Ovary (tissue), 9 donors: ENCODE measurements around the gene FRYL. TPM values are rescaled to one million over a fixed set of nuclear protein-coding genes. Genes with fewer than 3 reads are reported as not detected.

ENCODE experiments used
- DNase-seq, 5 donors: peaks; one replicate each; pipeline ENCODE4 v3.0.0-alpha.2; 2019 to 2020
- H3K27ac ChIP-seq, 2 donors: fragments of 200-600 bp; one replicate each; pipeline versions ENCODE4 v1.5.1 to v1.8.0; 2019 to 2022
- H3K27me3 ChIP-seq: fragments of 200-600 bp; one replicate; pipeline ENCODE4 v1.8.0; 2022
- H3K36me3 ChIP-seq: fragments of 200-600 bp; sonication (generic); one replicate; pipeline ENCODE4 v1.5.1; 2019
- H3K4me1 ChIP-seq: one replicate; pipeline ENCODE4 v1.8.1; 2013; ENCODE audit warnings: mild to moderate bottlenecking, moderate library complexity; ENCODE audit not compliant: insufficient read depth
- H3K4me3 ChIP-seq: fragments of 200-600 bp; sonication (generic); one replicate; pipeline ENCODE4 v1.5.1; 2017
- H3K9me3 ChIP-seq, 2 donors: fragments of 200-600 bp in 1 of 2; sonication (generic) in 1 of 2; one replicate each; pipeline versions ENCODE4 v1.5.1 to v1.8.1; 2013 to 2019; ENCODE audit warnings: mild to moderate bottlenecking in 1 of 2, moderate library complexity in 1 of 2
- EP300 ChIP-seq: sonication (generic); formaldehyde crosslinking; IDR thresholded peaks from one replicate; pipeline ENCODE4 v1.6.1; 2017; ENCODE audit warnings: antibody characterized with exemption
- POLR2A ChIP-seq: fragments of 450-650 bp; IDR thresholded peaks from one replicate; pipeline ENCODE4 v1.6.1; 2017; ENCODE audit warnings: antibody characterized with exemption, mild to moderate bottlenecking, moderate library complexity
- WGBS, 3 donors: extraction: QIAGEN DNeasy Blood & Tissue Kit in 1 of 3; methylation state at CpG; one replicate each; pipeline versions ENCODE4 v1.1.5 to v1.1.7; 2013 to 2017; 5-methylcytosine and 5-hydroxymethylcytosine counted together
- intact Hi-C, 4 donors: fragments of 100-400 bp; cut with DNase I; formaldehyde crosslinking; loops; one replicate each; pipeline versions ENCODE4 v1.11.0 to v1.15.1; 2022 to 2023
- polyA plus RNA-seq, 2 donors: library from polyadenylated mRNA; stranded (reverse); fragments of 200-250 nt in 1 of 2; fragments of 350-450 nt in 1 of 2; fragmentation: Illumina TruSeq in 1 of 2; extraction: RNeasy Lipid Tissue Mini Kit (QIAGEN cat#74804) in 1 of 2; gene quantifications; one replicate each; pipeline ENCODE4 v1.2.3, GENCODE V29; 2013 to 2014
- total RNA-seq, 7 donors: library from RNA; depleted of rRNA in 2 of 7; stranded (reverse); fragments of >200 nt in 2 of 7; fragmentation: NEBNext Ultra II Directional in 3 of 7; extraction: Animal tissue kit (Norgen Biotek cat#: 25700) in 3 of 7; gene quantifications; one replicate each; pipeline versions ENCODE4 v1.1.0 to v1.2.4, GENCODE V29; 2016 to 2023
- TF ChIP-seq, protein P1 (sequence below), 3 donors: fragments of 450-650 bp in 2 of 3; fragments of 200-600 bp in 1 of 3; IDR thresholded peaks; one replicate each; pipeline versions ENCODE4 v1.5.1 to v1.8.0; 2016 to 2022; ENCODE audit warnings: antibody characterized with exemption in 3 of 3, mild to moderate bottlenecking in 1 of 3
- donor health status: DM: no; HTN: no; CAD: no; lungs with moderate emphysema.
- donor health status: DM: no; HTN: no; CAD: no.
- donor health status: Bipolar disorder and iron deficiency.
- donor health status: DM: yes; HTN: yes; CAD: no.
- donor health status: DM: no; HTN: no; CAD: no.
- donor health status: DM: yes; HTN: yes; CAD: no.

FRYL gene
- total and polyA plus RNA-seq, 9 donors = 10.7 to 46.0 (median 35.2) TPM

DNA sequence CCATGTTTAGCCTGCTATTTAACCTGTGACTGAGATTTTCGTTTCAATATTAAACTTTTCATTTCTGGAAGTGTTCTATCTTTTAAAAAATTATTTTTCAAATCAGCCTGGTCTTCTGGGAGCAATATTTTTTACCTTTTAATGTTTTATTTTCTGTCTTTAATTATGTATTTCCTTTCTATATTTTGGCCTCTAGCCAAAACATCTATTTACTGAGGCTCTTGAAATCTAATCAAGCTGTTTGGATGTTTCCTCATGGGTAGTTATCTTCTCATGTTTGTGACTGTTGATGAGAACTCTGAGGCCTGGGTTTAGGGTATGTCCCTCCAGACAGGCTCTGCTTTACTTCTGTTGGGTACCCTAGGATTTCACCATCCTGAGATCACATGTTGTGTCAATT lies 307.3 kb downstream of the FRYL start:
- TF ChIP-seq EP300 = no peak
- TF ChIP-seq POLR2A = no peak
- TF ChIP-seq, protein P1, sequence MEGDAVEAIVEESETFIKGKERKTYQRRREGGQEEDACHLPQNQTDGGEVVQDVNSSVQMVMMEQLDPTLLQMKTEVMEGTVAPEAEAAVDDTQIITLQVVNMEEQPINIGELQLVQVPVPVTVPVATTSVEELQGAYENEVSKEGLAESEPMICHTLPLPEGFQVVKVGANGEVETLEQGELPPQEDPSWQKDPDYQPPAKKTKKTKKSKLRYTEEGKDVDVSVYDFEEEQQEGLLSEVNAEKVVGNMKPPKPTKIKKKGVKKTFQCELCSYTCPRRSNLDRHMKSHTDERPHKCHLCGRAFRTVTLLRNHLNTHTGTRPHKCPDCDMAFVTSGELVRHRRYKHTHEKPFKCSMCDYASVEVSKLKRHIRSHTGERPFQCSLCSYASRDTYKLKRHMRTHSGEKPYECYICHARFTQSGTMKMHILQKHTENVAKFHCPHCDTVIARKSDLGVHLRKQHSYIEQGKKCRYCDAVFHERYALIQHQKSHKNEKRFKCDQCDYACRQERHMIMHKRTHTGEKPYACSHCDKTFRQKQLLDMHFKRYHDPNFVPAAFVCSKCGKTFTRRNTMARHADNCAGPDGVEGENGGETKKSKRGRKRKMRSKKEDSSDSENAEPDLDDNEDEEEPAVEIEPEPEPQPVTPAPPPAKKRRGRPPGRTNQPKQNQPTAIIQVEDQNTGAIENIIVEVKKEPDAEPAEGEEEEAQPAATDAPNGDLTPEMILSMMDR (IDR thresholded peaks at IDR 0.05) = no peak
- intact Hi-C loops = no loop called here
- no peak overlapping the region for H3K27ac ChIP-seq
- 79 to 81% (median 79%) methylated on average over 1 of the region's 1 CpG for WGBS, 3 donors
- no peaks in the 10 kb centered on the region for H3K27me3 ChIP-seq
- no peaks in the 10 kb centered on the region for H3K36me3 ChIP-seq
- no peak for DNase-seq
- no peak overlapping the region for H3K4me3 ChIP-seq
- no peaks in the 10 kb centered on the region for H3K4me1 ChIP-seq
- H3K9me3 ChIP-seq = no peaks in the 10 kb centered on the region

DNA sequence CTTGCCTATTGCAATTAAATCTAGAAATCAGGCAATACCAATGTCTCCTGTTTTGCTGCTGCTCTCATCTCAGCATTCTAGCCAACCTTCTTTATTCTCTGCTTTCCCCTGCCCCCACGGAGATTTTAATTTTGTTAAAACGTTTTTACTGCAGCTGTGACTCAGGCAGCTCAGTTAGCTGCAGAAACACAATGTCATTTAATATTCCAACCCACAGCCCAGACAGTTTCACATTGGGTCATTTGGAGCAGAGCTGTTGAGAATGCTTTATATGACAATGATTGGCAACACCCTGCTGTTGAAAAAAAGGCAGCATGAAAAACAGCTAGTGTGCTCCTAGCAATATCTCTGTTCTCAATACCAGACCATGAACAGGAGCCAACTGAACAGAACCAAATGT lies 309.5 kb downstream of the FRYL start:
- Histone ChIP-seq H3K4me3 (no peak overlapping the region), H3K4me1 (no peaks in the 10 kb centered on the region), H3K27ac (no peak overlapping the region), H3K36me3 (no peaks in the 10 kb centered on the region), H3K27me3 (no peaks in the 10 kb centered on the region), H3K9me3 (no peaks in the 10 kb centered on the region)
- WGBS, 3 donors = 24 to 29% (median 24%) methylated on average over 2 of the region's 2 CpGs
- TF ChIP-seq, protein P1 (IDR thresholded peaks at IDR 0.05) = no peak
- no peak for TF ChIP-seq POLR2A
- TF ChIP-seq EP300 = no peak
- intact Hi-C loops = no loop called here
- DNase-seq = no peak

GRCh38 chr4:48470137-48470536 lies 309.9 kb downstream of the FRYL start:
- WGBS, 3 donors = 60 to 68% (median 67%) methylated on average over 1 of the region's 1 CpG
- H3K9me3 ChIP-seq = no peaks in the 10 kb centered on the region
- intact Hi-C loops = no loop called here
- TF ChIP-seq EP300 = no peak
- no peak for TF ChIP-seq POLR2A
- TF ChIP-seq, protein P1 (IDR thresholded peaks at IDR 0.05) = no peak
- no peaks in the 10 kb centered on the region for H3K4me1 ChIP-seq
- H3K36me3 ChIP-seq = no peaks in the 10 kb centered on the region
- H3K27me3 ChIP-seq = no peaks in the 10 kb centered on the region
- no peak overlapping the region for H3K27ac ChIP-seq
- H3K4me3 ChIP-seq = no peak overlapping the region
- DNase-seq = no peak

GRCh38 chr4:48467891-48468290 lies 312.2 kb downstream of the FRYL start:
- Histone ChIP-seq H3K36me3 (no peaks in the 10 kb centered on the region), H3K27ac (no peak overlapping the region), H3K9me3 (no peaks in the 10 kb centered on the region), H3K4me3 (no peak overlapping the region), H3K27me3 (no peaks in the 10 kb centered on the region), H3K4me1 (no peaks in the 10 kb centered on the region)
- intact Hi-C loops = no loop called here
- 49 to 55% (median 50%) methylated on average over 4 to 5 of the region's 5 CpGs for WGBS, 3 donors
- TF ChIP-seq POLR2A (no peak), EP300 (no peak)
- TF ChIP-seq, protein P1 (IDR thresholded peaks at IDR 0.05) = no peak
- no peak for DNase-seq

- Histone ChIP-seq H3K9me3 (no peaks in the 10 kb centered on the region), H3K27me3 (no peaks in the 10 kb centered on the region), H3K4me1 (no peaks in the 10 kb centered on the region), H3K4me3 (no peak overlapping the region), H3K36me3 (no peaks in the 10 kb centered on the region), H3K27ac (no peak overlapping the region)
- TF ChIP-seq POLR2A (no peak), EP300 (no peak)
- TF ChIP-seq, protein P1 (IDR thresholded peaks at IDR 0.05) = no peak
- no peak for DNase-seq
- intact Hi-C loops = no loop called here
- 35 to 45% (median 37%) methylated on average over 2 of the region's 2 CpGs for WGBS, 3 donors
These were observed 312.6 kb downstream of the FRYL start for GRCh38 chr4:48467442-48467841.
